ENCODE measurements around the gene PLXNA4.
A peak's percentile ranks its signal among the peaks of the same experiment; 100 is the strongest.
"Not testable (repeated sequence)": the region's sequence is repeated elsewhere in the genome, so short reads cannot be mapped to it uniquely, and the experiment has no call there.

Gene PLXNA4

DNA sequence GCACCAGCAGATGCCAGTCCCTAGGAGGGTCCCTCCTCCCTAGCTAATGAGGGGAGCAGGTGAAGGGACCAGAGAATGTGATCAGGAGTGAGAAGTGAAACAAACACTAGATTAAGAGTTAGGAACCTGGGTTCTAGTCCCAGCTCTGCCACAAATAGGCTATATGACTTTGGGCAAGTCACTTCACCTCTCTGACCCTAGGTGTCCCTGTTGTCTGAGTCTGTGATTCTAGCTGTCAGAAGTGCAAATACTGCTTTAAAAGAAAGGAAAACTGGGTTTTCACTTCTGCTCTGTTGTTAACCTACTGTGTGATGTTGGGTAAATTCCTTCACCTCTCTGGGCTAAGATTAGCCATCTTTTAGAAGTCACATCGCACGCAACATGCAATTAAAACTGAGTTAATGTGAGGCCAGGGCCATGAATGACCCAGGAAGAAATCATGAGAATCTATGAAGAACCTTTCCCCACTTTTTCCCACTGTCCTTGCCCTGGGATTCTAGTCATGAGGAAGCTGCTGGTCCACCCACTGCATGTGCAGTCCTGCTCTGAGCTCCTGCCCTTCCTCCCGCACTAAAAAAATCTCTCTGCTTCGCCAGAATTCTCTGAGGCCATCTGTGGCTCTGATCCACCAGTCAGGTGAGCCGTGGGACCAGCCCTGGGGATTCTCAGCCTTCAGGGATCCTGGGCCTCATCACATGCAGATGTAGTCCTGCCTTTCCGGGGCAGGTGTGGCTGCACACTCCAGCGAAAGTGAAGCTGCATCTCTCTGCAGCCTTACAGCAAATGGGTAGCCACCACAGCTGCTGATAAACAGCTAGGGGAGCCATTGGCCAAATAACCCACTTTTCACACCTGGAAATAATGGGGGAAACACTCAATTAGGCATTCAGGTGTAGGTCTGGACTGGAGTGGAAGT is 181.7 kb downstream of the PLXNA4 start:
- Histone ChIP-seq H3K36me3 (replicated peaks; ENCODE audit: low read depth, low read length) (no peaks in the 10 kb centered on the region), H4K20me1 (ENCODE audit: insufficient read depth, low read length) (no peaks in the 10 kb centered on the region), H3K4me3 (ENCODE audit: low read length) (no peak overlapping the region), H3K4me2 (ENCODE audit: low read length) (peak overlapping the region; percentile 13; the same call in 1 of the 2 replicates), H3K27me3 (ENCODE audit: low read depth, low read length) (peaks cover 31% of the 10 kb centered on the region), H3K27ac (ENCODE audit: low read length) (no peak overlapping the region), H2AFZ (ENCODE audit: low read depth, low read length) (no peak overlapping the region; the same call in 1 of the 2 replicates), H3K9me3 (ENCODE audit: insufficient read depth, low read length) (no peaks in the 10 kb centered on the region), H3K79me2 (ENCODE audit: low read length) (no peaks in the 10 kb centered on the region), H3K9ac (ENCODE audit: low read length) (no peak overlapping the region), H3K4me1 (ENCODE audit: low read length) (peaks cover 11% of the 10 kb centered on the region)
- no peak for TF ChIP-seq EZH2phosphoT487 (IDR thresholded peaks at IDR 0.05; ENCODE audit: low read depth)
- TF ChIP-seq, protein P1, sequence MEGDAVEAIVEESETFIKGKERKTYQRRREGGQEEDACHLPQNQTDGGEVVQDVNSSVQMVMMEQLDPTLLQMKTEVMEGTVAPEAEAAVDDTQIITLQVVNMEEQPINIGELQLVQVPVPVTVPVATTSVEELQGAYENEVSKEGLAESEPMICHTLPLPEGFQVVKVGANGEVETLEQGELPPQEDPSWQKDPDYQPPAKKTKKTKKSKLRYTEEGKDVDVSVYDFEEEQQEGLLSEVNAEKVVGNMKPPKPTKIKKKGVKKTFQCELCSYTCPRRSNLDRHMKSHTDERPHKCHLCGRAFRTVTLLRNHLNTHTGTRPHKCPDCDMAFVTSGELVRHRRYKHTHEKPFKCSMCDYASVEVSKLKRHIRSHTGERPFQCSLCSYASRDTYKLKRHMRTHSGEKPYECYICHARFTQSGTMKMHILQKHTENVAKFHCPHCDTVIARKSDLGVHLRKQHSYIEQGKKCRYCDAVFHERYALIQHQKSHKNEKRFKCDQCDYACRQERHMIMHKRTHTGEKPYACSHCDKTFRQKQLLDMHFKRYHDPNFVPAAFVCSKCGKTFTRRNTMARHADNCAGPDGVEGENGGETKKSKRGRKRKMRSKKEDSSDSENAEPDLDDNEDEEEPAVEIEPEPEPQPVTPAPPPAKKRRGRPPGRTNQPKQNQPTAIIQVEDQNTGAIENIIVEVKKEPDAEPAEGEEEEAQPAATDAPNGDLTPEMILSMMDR (IDR thresholded peaks at IDR 0.05; ENCODE audit: low read depth, low read length), result peak; percentile 60

DNA sequence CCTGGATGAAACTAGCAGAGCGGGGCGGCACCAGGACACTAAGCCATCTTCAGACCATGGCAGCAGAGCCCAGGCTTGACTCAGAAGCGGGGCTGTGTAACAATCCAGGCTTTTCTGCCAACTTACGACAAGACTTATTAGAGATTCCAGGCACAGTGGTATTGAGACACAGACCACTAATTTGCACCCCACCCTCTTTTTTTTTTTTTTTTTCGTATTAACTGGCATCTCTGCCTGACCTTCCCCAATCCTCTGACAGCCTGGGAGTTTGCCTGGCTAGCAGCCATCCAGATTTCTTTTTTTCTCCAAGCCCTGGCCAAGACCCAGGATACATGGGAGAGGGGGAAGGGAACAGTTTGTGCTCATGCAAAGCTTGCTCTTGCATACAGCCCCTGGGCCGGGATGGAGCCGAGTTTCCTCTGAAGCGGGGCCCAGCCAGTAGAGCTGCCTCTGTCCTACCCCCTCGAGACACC is 182.4 kb downstream of the PLXNA4 start:
- H4K20me1 ChIP-seq (ENCODE audit: insufficient read depth, low read length), result no peaks in the 10 kb centered on the region
- peak overlapping the region; percentile 13; the same call in 1 of the 2 replicates for H3K4me2 ChIP-seq (ENCODE audit: low read length)
- H3K9ac ChIP-seq (ENCODE audit: low read length), result no peak overlapping the region
- H3K79me2 ChIP-seq (ENCODE audit: low read length), result no peaks in the 10 kb centered on the region
- H2AFZ ChIP-seq (ENCODE audit: low read depth, low read length), result no peak overlapping the region
- TF ChIP-seq, protein P1 (IDR thresholded peaks at IDR 0.05; ENCODE audit: low read depth, low read length), result no peak
- TF ChIP-seq EZH2phosphoT487 (IDR thresholded peaks at IDR 0.05; ENCODE audit: low read depth), result no peak
- no peaks in the 10 kb centered on the region for H3K9me3 ChIP-seq (ENCODE audit: insufficient read depth, low read length)
- no peak overlapping the region for H3K27ac ChIP-seq (ENCODE audit: low read length)
- no peaks in the 10 kb centered on the region for H3K36me3 ChIP-seq (replicated peaks; ENCODE audit: low read depth, low read length)
- no peak overlapping the region for H3K4me3 ChIP-seq (ENCODE audit: low read length)
- peaks cover 32% of the 10 kb centered on the region for H3K27me3 ChIP-seq (ENCODE audit: low read depth, low read length)
- peaks cover 11% of the 10 kb centered on the region for H3K4me1 ChIP-seq (ENCODE audit: low read length)

DNA sequence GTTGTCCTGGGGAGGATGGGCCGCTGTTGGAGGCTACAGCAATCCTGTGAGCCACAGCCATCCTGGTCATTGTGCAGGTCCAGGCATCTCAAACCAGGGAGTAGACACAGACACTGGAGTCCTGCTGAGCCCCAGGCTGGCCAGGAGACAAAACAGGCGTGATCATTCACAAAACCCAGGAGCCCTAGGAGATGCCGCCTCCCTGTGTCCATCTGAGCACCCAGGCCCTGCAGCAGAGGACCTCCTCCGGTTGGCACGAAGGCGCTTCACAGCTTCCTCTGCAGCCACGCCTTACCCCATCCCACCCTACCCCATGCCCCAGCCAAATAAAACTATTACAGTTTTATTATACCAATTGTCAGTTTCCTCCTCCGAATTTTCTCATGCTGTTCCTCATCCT is 183.6 kb downstream of the PLXNA4 start:
- no peaks in the 10 kb centered on the region for H3K36me3 ChIP-seq (replicated peaks; ENCODE audit: low read depth, low read length)
- no peak overlapping the region for H3K27ac ChIP-seq (ENCODE audit: low read length)
- H3K27me3 ChIP-seq (ENCODE audit: low read depth, low read length), result peaks cover 39% of the 10 kb centered on the region
- no peak overlapping the region for H2AFZ ChIP-seq (ENCODE audit: low read depth, low read length)
- TF ChIP-seq EZH2phosphoT487 (IDR thresholded peaks at IDR 0.05; ENCODE audit: low read depth), result no peak
- TF ChIP-seq, protein P1 (IDR thresholded peaks at IDR 0.05; ENCODE audit: low read depth, low read length), result no peak
- no peak overlapping the region for H3K4me2 ChIP-seq (ENCODE audit: low read length)
- no peak overlapping the region for H3K4me3 ChIP-seq (ENCODE audit: low read length)
- peaks cover 11% of the 10 kb centered on the region for H3K4me1 ChIP-seq (ENCODE audit: low read length)
- H3K79me2 ChIP-seq (ENCODE audit: low read length), result no peaks in the 10 kb centered on the region
- H4K20me1 ChIP-seq (ENCODE audit: insufficient read depth, low read length), result no peaks in the 10 kb centered on the region
- H3K9ac ChIP-seq (ENCODE audit: low read length), result no peak overlapping the region
- H3K9me3 ChIP-seq (ENCODE audit: insufficient read depth, low read length), result no peaks in the 10 kb centered on the region

DNA sequence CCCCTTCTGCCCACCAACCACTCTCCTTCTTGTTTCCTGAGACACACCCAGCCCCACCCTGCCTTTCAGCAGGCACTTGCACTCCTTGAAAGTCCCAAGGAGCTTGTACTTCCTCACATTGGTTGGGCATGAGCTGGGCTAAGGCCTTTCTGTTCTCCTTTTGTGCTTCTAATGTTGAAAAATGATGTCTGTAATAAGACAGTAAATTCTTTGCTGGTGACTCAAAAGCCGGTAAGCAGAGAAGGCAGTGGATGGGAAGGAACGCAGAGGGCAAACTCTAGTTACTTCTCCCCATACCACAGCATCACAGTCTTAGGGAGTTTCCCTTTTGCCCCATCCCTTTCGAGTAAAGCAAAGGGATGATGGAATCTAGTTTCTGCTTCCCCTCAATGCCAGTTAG is 185.6 kb downstream of the PLXNA4 start:
- Histone ChIP-seq H3K4me1 (ENCODE audit: low read length) (peaks cover 11% of the 10 kb centered on the region), H3K4me2 (ENCODE audit: low read length) (no peak overlapping the region), H3K36me3 (replicated peaks; ENCODE audit: low read depth, low read length) (no peaks in the 10 kb centered on the region), H3K27me3 (ENCODE audit: low read depth, low read length) (peaks cover 48% of the 10 kb centered on the region), H4K20me1 (ENCODE audit: insufficient read depth, low read length) (no peaks in the 10 kb centered on the region), H3K4me3 (ENCODE audit: low read length) (no peak overlapping the region), H2AFZ (ENCODE audit: low read depth, low read length) (no peak overlapping the region), H3K79me2 (ENCODE audit: low read length) (no peaks in the 10 kb centered on the region), H3K9me3 (ENCODE audit: insufficient read depth, low read length) (no peaks in the 10 kb centered on the region), H3K27ac (ENCODE audit: low read length) (no peak overlapping the region), H3K9ac (ENCODE audit: low read length) (no peak overlapping the region)
- no peak for TF ChIP-seq EZH2phosphoT487 (IDR thresholded peaks at IDR 0.05; ENCODE audit: low read depth)
- TF ChIP-seq, protein P1 (IDR thresholded peaks at IDR 0.05; ENCODE audit: low read depth, low read length), result no peak

DNA sequence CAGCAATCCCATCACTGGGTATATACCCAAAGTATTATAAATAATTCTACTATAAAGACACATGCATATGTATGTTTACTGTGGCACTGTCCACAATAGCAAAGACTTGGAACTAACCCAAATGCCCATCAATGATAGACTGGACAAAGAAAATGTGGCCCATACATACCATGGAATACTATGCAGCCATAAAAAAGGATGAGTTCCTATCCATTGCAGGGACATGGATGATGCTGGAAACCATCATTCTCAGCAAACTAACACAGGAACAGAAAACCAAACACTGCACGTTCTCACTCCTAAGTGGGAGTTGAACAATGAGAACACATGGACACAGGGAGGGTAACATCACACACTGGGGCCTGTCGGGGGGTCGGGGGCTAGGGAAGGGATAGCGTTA is 186.2 kb downstream of the PLXNA4 start:
- H3K9ac ChIP-seq (ENCODE audit: low read length); H3K79me2 ChIP-seq (ENCODE audit: low read length); H2AFZ ChIP-seq (ENCODE audit: low read depth, low read length); H4K20me1 ChIP-seq (ENCODE audit: insufficient read depth, low read length); H3K4me3 ChIP-seq (ENCODE audit: low read length); H3K27ac ChIP-seq (ENCODE audit: low read length); H3K4me2 ChIP-seq (ENCODE audit: low read length); H3K9me3 ChIP-seq (ENCODE audit: insufficient read depth, low read length); H3K36me3 ChIP-seq (replicated peaks; ENCODE audit: low read depth, low read length): not testable (repeated sequence)
- Histone ChIP-seq H3K27me3 (ENCODE audit: low read depth, low read length) (peaks cover 48% of the 10 kb centered on the region), H3K4me1 (ENCODE audit: low read length) (peaks cover 11% of the 10 kb centered on the region)
